SK-N-MC (cell line): ENCODE data around the gene CABLES2.

ENCODE experiments used
- EZH2 ChIP-seq: fragments of 200-600 bp; sonication (generic); IDR thresholded peaks from one replicate; pipeline ENCODE4 v1.6.1; 2017; ENCODE audit warnings: antibody characterized with exemption
- POLR2AphosphoS5 ChIP-seq: IDR thresholded peaks from 2 replicates; pipeline ENCODE4 v1.6.1; 2012; ENCODE audit warnings: mild to moderate bottlenecking, low read depth, low read length, borderline replicate concordance

- TF ChIP-seq POLR2AphosphoS5 (no peak), EZH2 (no peak)
Observed at GRCh38 chr20:62367136-62367632, 39.9 kb downstream of the CABLES2 start, which contains the start of gene LAMA5.
